GM12878 (cell line): ENCODE measurements around the gene ADCK1. TPM values are rescaled to one million over a fixed set of nuclear protein-coding genes. Genes with fewer than 3 reads are reported as not detected.

Experiments used
- ATAC-seq: fragments of 200-7000 bp; cut with Tn5 transposase; 3 replicates; pipeline ENCODE4 v1.9.1; 2020; ENCODE audit warnings: mild to moderate bottlenecking, moderate library complexity
- BruUV-seq: library from RNA; stranded (reverse); fragments of 400-500 nt; replicated peaks from 2 replicates; lab custom pipeline; 2021; lab: Mats Ljungman, UMichigan
- CTCF ChIA-PET: fragments of 300-600 bp; sonication (Branson Sonifier 250); formaldehyde crosslinking; extraction: SDS; loops from one replicate; lab custom pipeline; 2021; ENCODE audit warnings: inconsistent platforms; lab: Yijun Ruan, JAX
- POLR2A ChIA-PET: fragments of 350-600 bp; formaldehyde crosslinking; extraction: SDS; loops from one replicate; lab custom pipeline; 2021; ENCODE audit warnings: inconsistent platforms; lab: Charles Lee
- RAD21 ChIA-PET: fragments of 300-600 bp; sonication (Branson Sonifier 250); formaldehyde crosslinking; loops from one replicate; lab custom pipeline; 2023; ENCODE audit warnings: antibody characterized with exemption; ENCODE audit not compliant: unreplicated experiment; lab: Charles Lee
- SMC1A ChIA-PET: fragments of 300-600 bp; sonication (Branson Sonifier 250); formaldehyde crosslinking; loops from one replicate; lab custom pipeline; 2023; ENCODE audit not compliant: unreplicated experiment, uncharacterized antibody; lab: Charles Lee
- DNase-seq: peaks from one replicate; pipeline ENCODE4 v3.0.0-alpha.2; 2011; ENCODE audit warnings: low read depth, low spot score
- FAIRE-seq: peaks from 3 replicates; lab custom pipeline; 2011; peaks lifted over from hg19 to GRCh38; lab: Jason Lieb, UNC
- H2AFZ ChIP-seq: 2 replicates; pipeline ENCODE4 v1.6.0; 2011; ENCODE audit warnings: low read depth, low read length, control low read depth; ENCODE audit not compliant: control insufficient read depth
- H3K27ac ChIP-seq: 2 replicates; pipeline ENCODE4 v1.5.1; 2011; ENCODE audit warnings: control low read depth; ENCODE audit not compliant: control insufficient read depth, insufficient read depth
- H3K27me3 ChIP-seq, 2 experiments: replicated peaks in 1 of 2; 2 replicates each; pipeline versions ENCODE4 v1.6.0 to v1.6.1; 2011; ENCODE audit warnings: low read length in 1 of 2; ENCODE audit not compliant: control insufficient read depth in 2 of 2, insufficient read depth in 2 of 2
- H3K36me3 ChIP-seq, 2 experiments: 2 replicates each; pipeline ENCODE4 v1.5.1; 2011; ENCODE audit warnings: low read length in 1 of 2; ENCODE audit not compliant: control insufficient read depth in 2 of 2, insufficient read depth in 2 of 2
- H3K4me1 ChIP-seq: 2 replicates; pipeline ENCODE4 v1.6.1; 2011; ENCODE audit warnings: mild to moderate bottlenecking, low read length, moderate library complexity, mixed read lengths; ENCODE audit not compliant: control insufficient read depth, insufficient read depth
- H3K4me2 ChIP-seq: 2 replicates; pipeline ENCODE4 v1.6.0; 2011; ENCODE audit warnings: control low read depth; ENCODE audit not compliant: control insufficient read depth, insufficient read depth
- H3K4me3 ChIP-seq: fragments of 200-600 bp; sonication (generic); 2 replicates; pipeline ENCODE4 v1.5.1; 2016
- H3K79me2 ChIP-seq: 2 replicates; pipeline ENCODE4 v1.6.0; 2011; ENCODE audit warnings: low read length; ENCODE audit not compliant: control insufficient read depth, insufficient read depth
- H3K9ac ChIP-seq: 2 replicates; pipeline ENCODE4 v1.8.0; 2011; ENCODE audit warnings: low read length, control low read depth, mixed read lengths; ENCODE audit not compliant: control insufficient read depth, insufficient read depth
- H3K9me3 ChIP-seq: replicated peaks from 3 replicates; pipeline ENCODE4 v1.5.1; 2011; ENCODE audit warnings: mild to moderate bottlenecking, low read length; ENCODE audit not compliant: control insufficient read depth, insufficient read depth
- H4K20me1 ChIP-seq: 2 replicates; pipeline ENCODE4 v1.6.0; 2011; ENCODE audit not compliant: control insufficient read depth, insufficient read depth
- BRCA1 ChIP-seq: IDR thresholded peaks from 2 replicates; pipeline ENCODE4 v1.6.1; 2011; ENCODE audit warnings: low read depth, low read length, improper control_type of control experiment
- CBX5 ChIP-seq: sonication (generic); IDR thresholded peaks from 2 replicates; pipeline ENCODE4 v1.6.1; 2016; ENCODE audit warnings: low read depth, moderate library complexity, mild to moderate bottlenecking, inconsistent platforms
- CEBPZ ChIP-seq: fragments of 150-350 bp; IDR thresholded peaks from 2 replicates; pipeline ENCODE4 v1.6.1; 2016; ENCODE audit warnings: low read depth, low read length
- CHD4 ChIP-seq: fragments of 200-600 bp; sonication (generic); IDR thresholded peaks from 2 replicates; pipeline ENCODE4 v1.6.1; 2016; ENCODE audit warnings: mild to moderate bottlenecking
- DPF2 ChIP-seq: fragments of 450-650 bp; IDR thresholded peaks from 2 replicates; pipeline ENCODE4 v1.6.1; 2017; ENCODE audit warnings: mild to moderate bottlenecking
- E2F8 ChIP-seq: fragments of 450-650 bp; IDR thresholded peaks from 2 replicates; pipeline ENCODE4 v1.6.1; 2018; ENCODE audit warnings: mild to moderate bottlenecking, low read depth, moderate library complexity; ENCODE audit not compliant: partially characterized antibody
- EED ChIP-seq: sonication (generic); IDR thresholded peaks from 2 replicates; pipeline ENCODE4 v1.6.1; 2016; ENCODE audit warnings: antibody characterized with exemption, low read depth
- FOS ChIP-seq: IDR thresholded peaks from 3 replicates; pipeline ENCODE4 v1.6.1; 2011; ENCODE audit warnings: borderline replicate concordance; ENCODE audit not compliant: insufficient read length; ENCODE audit errors: extremely low read depth
- HDAC6 ChIP-seq: fragments of 200-600 bp; sonication (generic); IDR thresholded peaks from one replicate; pipeline ENCODE4 v1.8.0; 2017; ENCODE audit warnings: antibody characterized with exemption; ENCODE audit not compliant: unreplicated experiment
- KLF5 ChIP-seq: fragments of 450-650 bp; IDR thresholded peaks from 2 replicates; pipeline ENCODE4 v1.6.1; 2014; ENCODE audit warnings: mild to moderate bottlenecking; ENCODE audit not compliant: partially characterized antibody
- MAX ChIP-seq: IDR thresholded peaks from 2 replicates; pipeline ENCODE4 v1.6.1; 2012; ENCODE audit warnings: low read depth, low read length, improper control_type of control experiment
- NFXL1 ChIP-seq: fragments of 450-650 bp; IDR thresholded peaks from 2 replicates; pipeline ENCODE4 v1.6.1; 2017; ENCODE audit warnings: antibody characterized with exemption, mild to moderate bottlenecking, borderline replicate concordance
- PAX5 ChIP-seq: IDR thresholded peaks from 2 replicates; pipeline ENCODE4 v1.6.1; 2011; ENCODE audit warnings: low read depth, low read length, borderline replicate concordance
- POLR2AphosphoS5 ChIP-seq: IDR thresholded peaks from 2 replicates; pipeline ENCODE4 v1.6.1; 2011; ENCODE audit warnings: mild to moderate bottlenecking, low read length, inconsistent platforms
- RAD51 ChIP-seq: fragments of 450-650 bp; IDR thresholded peaks from 2 replicates; pipeline ENCODE4 v1.6.1; 2016; ENCODE audit warnings: moderate library complexity, mild to moderate bottlenecking, inconsistent platforms
- RFX5 ChIP-seq: IDR thresholded peaks from 2 replicates; pipeline ENCODE4 v1.6.1; 2011; ENCODE audit warnings: low read depth, low read length, improper control_type of control experiment
- SPI1 ChIP-seq: IDR thresholded peaks from 2 replicates; pipeline ENCODE4 v1.6.1; 2011; ENCODE audit warnings: low read depth, mild to moderate bottlenecking, low read length, moderate library complexity, borderline replicate concordance; ENCODE audit not compliant: insufficient read depth
- TAF1 ChIP-seq: IDR thresholded peaks from 2 replicates; pipeline ENCODE4 v1.6.1; 2011; ENCODE audit warnings: mild to moderate bottlenecking, low read depth, low read length, borderline replicate concordance
- WGBS: methylation state at CpG from one replicate; pipeline ENCODE4 v1.1.6; 2016; ENCODE audit warnings: low lambda C conversion rate; ENCODE audit not compliant: insufficient replicate concordance, insufficient coverage; ENCODE audit errors: missing lambda C conversion rate; 5-methylcytosine and 5-hydroxymethylcytosine counted together
- in situ Hi-C: fragments of 300-500 bp; cut with MboI; formaldehyde crosslinking; loops from 9 replicates; pipeline ENCODE4 v1.14.3; 2018; ENCODE audit warnings: mixed read lengths
- intact Hi-C: fragments of 100-400 bp; cut with micrococcal nuclease; formaldehyde crosslinking; loops from one replicate; pipeline ENCODE4 v1.14.2; 2022; ENCODE audit not compliant: unreplicated experiment
- polyA plus RNA-seq, 11 experiments: library from polyadenylated mRNA; depleted of rRNA in 4 of 11; unstranded in 6 of 11; stranded (reverse) in 5 of 11; fragments of >200 nt; fragmentation: Nextera tagmentation in 4 of 11; fragmentation: Illumina TruSeq in 1 of 11; extraction: Ambion mirVana in 4 of 11; extraction: Trizol in 1 of 11; gene quantifications; 1 replicate in 1 of 11; 2 replicates in 10 of 11; pipeline versions ENCODE4 v1.2.1 to v1.2.3, GENCODE V29; 2011 to 2016; ENCODE audit warnings: inconsistent platforms in 2 of 11, missing spikeins in 2 of 11, low read depth in 1 of 11
- total RNA-seq, 4 experiments: library from RNA; depleted of rRNA in 3 of 4; stranded (reverse); fragments of >200 nt in 3 of 4; fragmentation: Illumina TruSeq in 1 of 4; extraction: Trizol in 1 of 4; gene quantifications; 2 replicates each; pipeline versions ENCODE4 v1.2.1 to v1.2.3, GENCODE V29; 2013 to 2021

ADCK1 gene
- total and polyA plus RNA-seq, 10 of the 15 experiments (the other 5 are each of a cell fraction or from before 2014, with no cell fraction given) = 3.3 to 8.5 (median 5.1) TPM

- no peak for TF ChIP-seq DPF2
- no peak for TF ChIP-seq PAX5
- TF ChIP-seq NFXL1 = no peak
Measured at GRCh38 chr14:77866932-77867331, 67.0 kb downstream of the ADCK1 start (continued).

- no peaks in the 10 kb centered on the region for H3K9me3 ChIP-seq
- SMC1A ChIA-PET = no interaction called here
- no peaks in the 10 kb centered on the region for H4K20me1 ChIP-seq
- no peaks in the 10 kb centered on the region for H3K27me3 ChIP-seq
- DNase-seq = no peak
- no peaks in the 10 kb centered on the region for H3K4me1 ChIP-seq
- no peak overlapping the region for H3K9ac ChIP-seq
- POLR2A ChIA-PET = no interaction called here
- no peak for FAIRE-seq
- H3K4me3 ChIP-seq = no peak overlapping the region
- BruUV-seq = no TSS peak
- H3K36me3 ChIP-seq = no peaks in the 10 kb centered on the region
- RAD21 ChIA-PET = no interaction called here
- intact Hi-C loops (loop anchor here (10.0 kb wide), 1 partner anchor 117 kb away; no protein-coding TSS in a partner anchor), in situ Hi-C loops (loop anchor here (10.0 kb wide), 2 partner anchors 727 to 967 kb away; no protein-coding TSS in a partner anchor)
- H3K79me2 ChIP-seq = no peaks in the 10 kb centered on the region
- no peak overlapping the region for H3K27ac ChIP-seq
- no peak for ATAC-seq
- H3K4me2 ChIP-seq = no peak overlapping the region
- H2AFZ ChIP-seq = no peak overlapping the region
- CTCF ChIA-PET = no interaction called here
- WGBS = 64% methylated on average over 7 of the region's 7 CpGs
- TF ChIP-seq EED (no peak), RAD51 (no peak), BRCA1 (no peak), CHD4 (no peak), MAX (no peak), KLF5 (no peak), FOS (no peak), E2F8 (no peak), RFX5 (no peak), POLR2AphosphoS5 (no peak), CBX5 (no peak), CEBPZ (no peak), TAF1 (no peak), HDAC6 (no peak), SPI1 (no peak)
Measured at GRCh38 chr14:77867476-77867875, 67.6 kb downstream of the ADCK1 start.
